Pancreas (tissue), 10 donors: ENCODE measurements around the gene MTHFD1L. TPM values are rescaled to one million over a fixed set of nuclear protein-coding genes. Genes with fewer than 3 reads are reported as not detected.

ENCODE experiments used
- ATAC-seq, 4 donors: fragments of 200-7000 bp; cut with Tn5 transposase; one replicate each; pipeline versions ENCODE4 v1.8.0 to v1.9.1; 2020; ENCODE audit warnings: mild to moderate bottlenecking in 4 of 4, moderate library complexity in 4 of 4
- DNase-seq, 6 donors: peaks; one replicate each; pipeline ENCODE4 v3.0.0-alpha.2; 2020
- FAIRE-seq: peaks from 2 replicates; lab custom pipeline; 2012; peaks lifted over from hg19 to GRCh38; lab: Jason Lieb, UNC
- H3K27ac ChIP-seq, 4 donors: fragments of 200-600 bp; sonication (generic); 1 replicate in 3 of 4; 2 replicates in 1 of 4; pipeline versions ENCODE4 v1.5.0 to v1.8.0; 2020
- H3K27me3 ChIP-seq, 4 donors: fragments of 200-600 bp; one replicate each; pipeline ENCODE4 v1.8.0; 2021
- H3K36me3 ChIP-seq, 3 donors: fragments of 200-600 bp; sonication (generic) in 1 of 3; one replicate each; pipeline versions ENCODE4 v1.5.0 to v1.8.0; 2020 to 2021
- H3K4me1 ChIP-seq, 3 donors: fragments of 200-600 bp; one replicate each; pipeline ENCODE4 v1.8.0; 2021
- H3K4me3 ChIP-seq, 4 donors: fragments of 200-600 bp; sonication (generic) in 2 of 4; one replicate each; pipeline versions ENCODE4 v1.5.0 to v1.8.0; 2020 to 2021
- H3K9me3 ChIP-seq, 4 donors: fragments of 200-600 bp; one replicate each; pipeline ENCODE4 v1.8.0; 2021
- WGBS, 2 donors: extraction: QIAGEN DNeasy Blood & Tissue Kit; methylation state at CpG; one replicate each; pipeline ENCODE4 v1.1.7; 2013; 5-methylcytosine and 5-hydroxymethylcytosine counted together
- intact Hi-C, 3 donors: fragments of 100-400 bp; cut with DNase I; formaldehyde crosslinking; loops; one replicate each; pipeline versions ENCODE4 v1.11.1 to v1.14.2; 2022
- polyA plus RNA-seq, 2 donors: library from polyadenylated mRNA; stranded (reverse); fragments of 200-250 nt; gene quantifications; one replicate each; pipeline ENCODE4 v1.2.3, GENCODE V29; 2013
- total RNA-seq, 6 donors: library from RNA; stranded (reverse); fragmentation: NEBNext Ultra II Directional in 4 of 6; extraction: Animal tissue kit (Norgen Biotek cat#: 25700) in 4 of 6; gene quantifications; one replicate each; pipeline versions ENCODE4 v1.2.1 to v1.2.4, GENCODE V29; 2021 to 2023
- TF ChIP-seq, protein P1 (sequence below), 4 donors: fragments of 200-600 bp; sonication (generic) in 3 of 4; IDR thresholded peaks; one replicate each; pipeline versions ENCODE4 v1.5.0 to v1.8.0; 2021; ENCODE audit warnings: antibody characterized with exemption in 4 of 4
- donor health status: healthy with polysubstance abuse.
- donor health status: DM: no; HTN: no; CAD: no; lungs with moderate emphysema.
- donor health status: DM: no; HTN: no; CAD: no.
- donor health status: control.
- donor health status: control.
- donor health status: Bipolar disorder and iron deficiency.
- donor health status: DM: yes; HTN: yes; CAD: no.
- donor health status: DM: no; HTN: no; CAD: no.
- donor health status: DM: no; HTN: no; CAD: no.
- donor health status: DM: yes; HTN: yes; CAD: no.

Gene MTHFD1L
- total and polyA plus RNA-seq, 8 donors: 3.2 to 26.5 (median 9.0) TPM

DNA sequence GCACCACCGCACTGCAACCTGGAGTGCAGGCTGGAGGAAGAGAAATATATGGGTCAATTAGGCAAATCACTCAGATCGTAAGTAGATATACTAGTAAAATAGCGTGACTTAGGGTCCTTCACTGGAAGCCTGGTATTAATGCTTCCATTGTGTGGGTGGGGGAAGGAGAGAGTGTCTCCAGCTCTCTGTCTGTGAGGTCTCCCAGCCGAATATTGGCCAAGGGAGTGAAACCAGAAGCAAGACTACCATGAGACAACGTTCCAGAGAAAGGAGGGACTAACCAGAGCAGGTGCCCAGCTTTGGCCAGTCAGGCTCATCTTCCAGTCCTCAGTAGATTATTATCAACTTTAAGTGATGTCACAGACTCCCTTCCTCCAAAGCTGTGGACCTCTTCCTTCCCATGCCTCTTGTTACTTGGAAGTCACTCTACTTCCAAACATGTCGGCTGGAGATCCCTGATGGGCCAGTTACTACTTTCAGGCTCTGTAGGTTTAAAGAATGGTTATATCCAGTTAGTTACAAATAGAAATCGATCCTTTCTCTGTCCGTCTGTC, 28.8 kb downstream of the MTHFD1L start:
- no peaks in the 10 kb centered on the region for H3K36me3 ChIP-seq
- no peak for FAIRE-seq
- 83 to 90% methylated on average over 8 of the region's 8 CpGs for WGBS, 2 donors

DNA sequence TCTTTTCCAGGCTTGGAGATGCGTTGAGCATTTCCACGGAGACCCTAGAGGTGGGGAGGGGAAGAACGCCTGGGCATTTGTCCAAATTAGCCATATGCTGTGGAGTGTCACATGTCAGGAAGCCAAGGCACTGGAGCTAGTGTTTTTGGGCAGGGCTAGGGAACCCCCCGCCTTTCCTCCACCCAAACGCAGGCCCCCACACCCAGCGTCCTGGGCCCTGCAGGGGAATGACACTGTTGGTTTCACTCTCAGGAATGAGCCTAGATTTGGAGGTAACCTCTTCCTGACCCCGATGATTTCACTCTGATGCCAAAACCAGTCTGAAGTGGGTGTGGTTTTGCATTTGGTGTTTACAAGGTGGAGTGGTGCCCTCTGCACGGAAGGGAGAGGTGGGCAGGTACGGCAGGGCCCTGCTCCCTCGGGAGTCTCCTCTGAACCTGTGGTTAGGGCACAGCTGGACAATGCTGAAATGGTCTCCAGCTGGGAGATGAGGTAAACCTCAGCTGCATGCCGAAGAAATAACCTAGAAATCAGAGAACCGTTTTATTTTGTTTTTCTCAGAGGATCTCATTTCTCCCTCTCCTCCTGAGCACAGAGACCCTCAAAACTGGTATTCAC, 29.5 kb downstream of the MTHFD1L start:
- H3K4me3 ChIP-seq: no peak overlapping the region
- 67% methylated on average over 12 of the region's 12 CpGs for WGBS, 2 donors
- ATAC-seq (no peak), DNase-seq (no peak), FAIRE-seq (no peak)
- no peaks in the 10 kb centered on the region for H3K4me1 ChIP-seq
- H3K27me3 ChIP-seq: no peaks in the 10 kb centered on the region
- H3K27ac ChIP-seq: no peak overlapping the region
- H3K36me3 ChIP-seq: no peaks in the 10 kb centered on the region
- TF ChIP-seq, protein P1, sequence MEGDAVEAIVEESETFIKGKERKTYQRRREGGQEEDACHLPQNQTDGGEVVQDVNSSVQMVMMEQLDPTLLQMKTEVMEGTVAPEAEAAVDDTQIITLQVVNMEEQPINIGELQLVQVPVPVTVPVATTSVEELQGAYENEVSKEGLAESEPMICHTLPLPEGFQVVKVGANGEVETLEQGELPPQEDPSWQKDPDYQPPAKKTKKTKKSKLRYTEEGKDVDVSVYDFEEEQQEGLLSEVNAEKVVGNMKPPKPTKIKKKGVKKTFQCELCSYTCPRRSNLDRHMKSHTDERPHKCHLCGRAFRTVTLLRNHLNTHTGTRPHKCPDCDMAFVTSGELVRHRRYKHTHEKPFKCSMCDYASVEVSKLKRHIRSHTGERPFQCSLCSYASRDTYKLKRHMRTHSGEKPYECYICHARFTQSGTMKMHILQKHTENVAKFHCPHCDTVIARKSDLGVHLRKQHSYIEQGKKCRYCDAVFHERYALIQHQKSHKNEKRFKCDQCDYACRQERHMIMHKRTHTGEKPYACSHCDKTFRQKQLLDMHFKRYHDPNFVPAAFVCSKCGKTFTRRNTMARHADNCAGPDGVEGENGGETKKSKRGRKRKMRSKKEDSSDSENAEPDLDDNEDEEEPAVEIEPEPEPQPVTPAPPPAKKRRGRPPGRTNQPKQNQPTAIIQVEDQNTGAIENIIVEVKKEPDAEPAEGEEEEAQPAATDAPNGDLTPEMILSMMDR (IDR thresholded peaks at IDR 0.05): no peak
- intact Hi-C loops: loop anchor here (5.0 to 10.0 kb wide), 3 partner anchors 437 to 442 kb away; no protein-coding TSS in a partner anchor
- no peaks in the 10 kb centered on the region for H3K9me3 ChIP-seq

More for the DNA sequence above, 28.8 kb downstream of the MTHFD1L start:
- TF ChIP-seq, protein P1 (IDR thresholded peaks at IDR 0.05): no peak
- H3K9me3 ChIP-seq: no peaks in the 10 kb centered on the region
- ATAC-seq: no peak
- intact Hi-C loops: loop anchor here in 2 of 3 donors (5.0 to 10.0 kb wide), 2 partner anchors 441 to 443 kb away; no protein-coding TSS in a partner anchor
- H3K4me1 ChIP-seq: no peaks in the 10 kb centered on the region
- H3K27ac ChIP-seq: no peak overlapping the region
- no peaks in the 10 kb centered on the region for H3K27me3 ChIP-seq
- H3K4me3 ChIP-seq: no peak overlapping the region
- no peak for DNase-seq

DNA sequence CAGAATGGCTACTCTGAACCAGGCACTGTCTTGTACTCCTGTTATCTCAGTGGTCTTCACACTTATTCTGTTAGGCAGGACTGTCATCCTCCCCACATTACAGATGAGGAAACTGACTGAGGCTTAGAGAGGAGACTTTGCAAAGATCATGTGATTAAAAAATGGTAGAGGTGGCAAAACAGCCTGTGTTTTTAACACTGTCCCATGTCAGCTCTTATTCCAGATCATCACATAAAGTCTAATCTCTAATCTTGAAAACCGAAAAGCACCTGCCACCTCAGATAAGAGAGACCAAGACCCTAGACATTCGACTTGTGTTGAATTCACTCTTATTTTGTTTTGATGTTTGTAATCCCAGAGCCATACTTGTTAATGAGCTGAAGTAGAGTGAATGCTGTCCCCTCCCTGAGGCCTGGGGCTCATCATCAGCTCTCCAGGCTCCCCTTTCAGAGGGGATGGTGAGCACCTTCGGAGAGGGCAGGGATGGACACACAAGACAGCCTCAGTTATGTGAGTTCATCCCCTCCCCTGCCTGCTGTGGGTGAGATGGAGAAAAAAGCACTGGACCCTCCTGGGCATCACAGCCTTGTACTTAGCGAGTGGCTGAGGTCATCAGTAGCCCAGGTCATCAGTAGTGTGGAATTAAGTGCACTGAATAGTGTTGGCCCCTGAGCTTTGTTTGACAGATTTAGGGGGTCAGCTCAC, 30.6 kb downstream of the MTHFD1L start:
- 62 to 63% methylated on average over 4 of the region's 4 CpGs for WGBS, 2 donors
- Histone ChIP-seq H3K9me3 (no peaks in the 10 kb centered on the region), H3K27ac (no peak overlapping the region), H3K36me3 (no peaks in the 10 kb centered on the region), H3K4me3 (no peak overlapping the region), H3K4me1 (no peaks in the 10 kb centered on the region), H3K27me3 (no peaks in the 10 kb centered on the region)
- FAIRE-seq: no peak
- DNase-seq: no peak
- no peak for ATAC-seq
- intact Hi-C loops: loop anchor here in 2 of 3 donors (5.0 to 10.0 kb wide), 2 partner anchors 436 to 439 kb away; no protein-coding TSS in a partner anchor
- TF ChIP-seq, protein P1 (IDR thresholded peaks at IDR 0.05): no peak

DNA sequence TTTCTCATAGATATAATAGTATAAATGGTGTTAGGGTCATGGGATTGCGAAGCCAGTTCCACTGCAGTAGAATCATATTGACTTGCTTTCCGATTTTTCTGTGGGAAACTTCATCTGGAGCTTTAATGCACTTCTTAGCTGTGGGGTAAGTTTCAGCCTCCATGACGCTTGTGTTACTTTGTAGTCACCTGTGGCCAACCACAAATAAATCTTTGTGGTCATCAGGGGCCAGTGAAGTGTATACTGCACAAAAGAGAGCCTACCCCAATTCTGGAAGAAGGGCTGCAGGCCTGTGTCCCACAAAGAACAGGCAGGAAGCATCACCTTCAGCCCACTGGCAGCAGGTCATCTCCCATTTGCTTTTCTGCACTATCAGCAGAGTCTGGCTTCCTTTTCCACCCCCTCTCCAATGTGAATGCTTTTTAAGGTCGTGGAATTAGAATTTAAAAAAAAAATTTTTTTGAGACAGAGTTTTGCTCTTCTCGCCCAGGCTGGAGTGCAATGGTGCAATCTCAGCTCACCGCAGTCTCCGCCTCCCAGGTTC, 32.0 kb downstream of the MTHFD1L start:
- DNase-seq: no peak
- H3K27ac ChIP-seq: no peak overlapping the region
- no peak overlapping the region for H3K4me3 ChIP-seq
- no peaks in the 10 kb centered on the region for H3K27me3 ChIP-seq
- H3K36me3 ChIP-seq: no peaks in the 10 kb centered on the region
- no peak for ATAC-seq
- no peaks in the 10 kb centered on the region for H3K9me3 ChIP-seq
- H3K4me1 ChIP-seq: no peaks in the 10 kb centered on the region
- TF ChIP-seq, protein P1 (IDR thresholded peaks at IDR 0.05): no peak
- intact Hi-C loops: loop anchor here in 2 of 3 donors (5.0 to 10.0 kb wide), 2 partner anchors 435 to 437 kb away; no protein-coding TSS in a partner anchor
- no peak for FAIRE-seq
- 88 to 93% methylated on average over 7 of the region's 7 CpGs for WGBS, 2 donors
